HCT116 (cell line): Measurements from ENCODE around the gene FGD3. TPM values are rescaled to one million over a fixed set of nuclear protein-coding genes. Genes with fewer than 3 reads are reported as not detected.

Experiments used
- ATAC-seq: fragments of 200-7000 bp; cut with Tn5 transposase; 2 replicates; pipeline ENCODE4 v1.9.1; 2020; ENCODE audit warnings: mild to moderate bottlenecking, moderate library complexity
- BruUV-seq: library from RNA; stranded (reverse); fragments of 400-500 nt; replicated peaks from 2 replicates; lab custom pipeline; 2021; lab: Mats Ljungman, UMichigan
- CTCF ChIA-PET: fragments of 300-600 bp; sonication (Branson Sonifier 250); formaldehyde crosslinking; loops from one replicate; lab custom pipeline; 2021; ENCODE audit warnings: antibody characterized with exemption; lab: Charles Lee
- POLR2A ChIA-PET: fragments of 300-600, 350-600 bp; sonication (Branson Sonifier 250); formaldehyde crosslinking; loops from one replicate; lab custom pipeline; 2021; ENCODE audit warnings: antibody characterized with exemption; lab: Charles Lee
- RAD21 ChIA-PET, 2 experiments: fragments of 300-600 bp; sonication (Branson Sonifier 250); formaldehyde crosslinking; loops; one replicate each; lab custom pipeline; 2023; ENCODE audit warnings: low total read pairs in 2 of 2; ENCODE audit not compliant: uncharacterized antibody in 2 of 2, unreplicated experiment in 2 of 2, low non-redundant PET in 1 of 2; lab: Charles Lee
- DNase-seq: peaks from one replicate; pipeline ENCODE4 v3.0.0-alpha.2; 2010; ENCODE audit warnings: low read depth, low spot score
- H2AFZ ChIP-seq: fragments of 200-600 bp; shearing (Covaris generic), sonication (generic); 2 replicates; pipeline ENCODE4 v1.6.1; 2017; ENCODE audit warnings: low read depth, mixed run types, mixed read lengths, antibody characterized with exemption, low read length; ENCODE audit not compliant: poor library complexity, severe bottlenecking
- H3K27ac ChIP-seq: 2 replicates; pipeline ENCODE4 v1.5.1; 2012; ENCODE audit warnings: low read depth, low read length
- H3K27me3 ChIP-seq: fragments of 200-600 bp; sonication (generic); 2 replicates; pipeline ENCODE4 v1.6.1; 2016; ENCODE audit warnings: mixed run types, low read length, mixed read lengths; ENCODE audit not compliant: insufficient read depth
- H3K36me3 ChIP-seq, 2 experiments: fragments of 200-500 bp in 1 of 2; fragments of 200-600 bp in 1 of 2; sonication (Bioruptor generic) in 1 of 2; sonication (generic) in 1 of 2; 2 replicates each; pipeline versions ENCODE4 v1.5.1 to v1.6.1; 2014 to 2016; ENCODE audit warnings: low read length in 2 of 2, inconsistent platforms in 1 of 2, mixed read lengths in 1 of 2, mixed run types in 1 of 2; ENCODE audit not compliant: insufficient read depth in 2 of 2, control insufficient read depth in 1 of 2
- H3K4me1 ChIP-seq, 2 experiments: fragments of 200-600 bp in 1 of 2; sonication (generic) in 1 of 2; 2 replicates each; pipeline versions ENCODE4 v1.5.1 to v1.6.1; 2012 to 2017; ENCODE audit warnings: low read length in 2 of 2, inconsistent platforms in 1 of 2, mild to moderate bottlenecking in 1 of 2, mixed read lengths in 1 of 2, mixed run types in 1 of 2, moderate library complexity in 1 of 2; ENCODE audit not compliant: insufficient read depth in 2 of 2, control insufficient read depth in 1 of 2
- H3K4me2 ChIP-seq: fragments of 200-600 bp; sonication (generic); 2 replicates; pipeline ENCODE4 v1.6.1; 2017; ENCODE audit warnings: mixed run types, low read length, mixed read lengths
- H3K4me3 ChIP-seq, 2 experiments: fragments of 200-600 bp in 1 of 2; sonication (generic) in 1 of 2; replicated peaks in 1 of 2; 2 replicates each; pipeline ENCODE4 v1.5.1; 2011 to 2016; ENCODE audit warnings: low read length in 2 of 2, control low read depth in 1 of 2, low read depth in 1 of 2, mild to moderate bottlenecking in 1 of 2, mixed read lengths in 1 of 2, mixed run types in 1 of 2
- H3K79me2 ChIP-seq: fragments of 200-600 bp; sonication (generic); 2 replicates; pipeline ENCODE4 v1.6.1; 2017; ENCODE audit warnings: mild to moderate bottlenecking, mixed run types, low read length, moderate library complexity, mixed read lengths; ENCODE audit not compliant: insufficient read depth
- H3K9ac ChIP-seq: fragments of 200-600 bp; sonication (generic); 2 replicates; pipeline ENCODE4 v1.6.1; 2016; ENCODE audit warnings: low read length, mixed read lengths
- H3K9me2 ChIP-seq: fragments of 200-600 bp; sonication (generic), shearing (Covaris generic); 2 replicates; pipeline ENCODE4 v1.6.1; 2017; ENCODE audit warnings: mixed run types, mild to moderate bottlenecking, moderate library complexity; ENCODE audit not compliant: insufficient read depth
- H3K9me3 ChIP-seq, 2 experiments: fragments of 200-500 bp in 1 of 2; fragments of 200-600 bp in 1 of 2; sonication (Bioruptor generic) in 1 of 2; sonication (generic) in 1 of 2; 2 replicates each; pipeline ENCODE4 v1.6.1; 2014 to 2017; ENCODE audit warnings: low read length in 2 of 2, mixed read lengths in 2 of 2, inconsistent platforms in 1 of 2, low read depth in 1 of 2, mild to moderate bottlenecking in 1 of 2, mixed run types in 1 of 2, moderate library complexity in 1 of 2; ENCODE audit not compliant: control insufficient read depth in 1 of 2, insufficient read depth in 1 of 2
- H4K20me1 ChIP-seq: fragments of 200-600 bp; sonication (generic), shearing (Covaris generic); 2 replicates; pipeline ENCODE4 v1.6.1; 2017; ENCODE audit warnings: mixed run types, mild to moderate bottlenecking, moderate library complexity; ENCODE audit not compliant: insufficient read depth
- CBX3 ChIP-seq: IDR thresholded peaks from 2 replicates; pipeline ENCODE4 v1.6.1; 2012; ENCODE audit warnings: low read depth
- EGR1 ChIP-seq: IDR thresholded peaks from 2 replicates; pipeline ENCODE4 v1.6.1; 2012; ENCODE audit warnings: low read depth
- ELF1 ChIP-seq: IDR thresholded peaks from 2 replicates; pipeline ENCODE4 v1.6.1; 2012; ENCODE audit warnings: low read depth, borderline replicate concordance
- EZH2 ChIP-seq: fragments of 200-600 bp; sonication (generic); IDR thresholded peaks from 2 replicates; pipeline ENCODE4 v1.6.1; 2017; ENCODE audit warnings: antibody characterized with exemption, mixed run types
- EZH2phosphoT487 ChIP-seq: fragments of 200-600 bp; IDR thresholded peaks from 2 replicates; pipeline ENCODE4 v1.6.1; 2018; ENCODE audit warnings: antibody characterized with exemption, borderline replicate concordance
- FOSL1 ChIP-seq: IDR thresholded peaks from 2 replicates; pipeline ENCODE4 v1.6.1; 2012; ENCODE audit warnings: low read depth
- JUND ChIP-seq: IDR thresholded peaks from 2 replicates; pipeline ENCODE4 v1.6.1; 2012
- POLR2A ChIP-seq: IDR thresholded peaks from 2 replicates; pipeline ENCODE4 v1.7.0; 2011; ENCODE audit warnings: borderline replicate concordance; ENCODE audit not compliant: insufficient read depth, insufficient read length; ENCODE audit errors: extremely low read depth
- POLR2AphosphoS5 ChIP-seq: IDR thresholded peaks from 2 replicates; pipeline ENCODE4 v1.6.1; 2011; ENCODE audit warnings: mild to moderate bottlenecking, low read depth, low read length, moderate library complexity
- RAD21 ChIP-seq: IDR thresholded peaks from 2 replicates; pipeline ENCODE4 v1.6.1; 2012; ENCODE audit warnings: low read depth, mild to moderate bottlenecking
- SP1 ChIP-seq: IDR thresholded peaks from 2 replicates; pipeline ENCODE4 v1.6.1; 2012; ENCODE audit warnings: low read depth
- SRF ChIP-seq: IDR thresholded peaks from 2 replicates; pipeline ENCODE4 v1.6.1; 2012; ENCODE audit warnings: low read depth
- TCF7L2 ChIP-seq: IDR thresholded peaks from 2 replicates; pipeline ENCODE4 v1.7.0; 2011; ENCODE audit warnings: borderline replicate concordance, inconsistent platforms; ENCODE audit not compliant: insufficient read depth, insufficient read length; ENCODE audit errors: extremely low read depth
- YY1 ChIP-seq: IDR thresholded peaks from 2 replicates; pipeline ENCODE4 v1.6.1; 2011; ENCODE audit warnings: low read length, low read depth, moderate library complexity, mild to moderate bottlenecking; ENCODE audit not compliant: insufficient replicate concordance; ENCODE audit errors: extremely low read depth
- ZFX ChIP-seq: fragments of 450-650 bp; IDR thresholded peaks from 2 replicates; pipeline ENCODE4 v1.6.1; 2017
- ZNF274 ChIP-seq: fragments of 200-500 bp; sonication (Bioruptor generic); IDR thresholded peaks from 2 replicates; pipeline ENCODE4 v1.6.1; 2014; ENCODE audit warnings: mild to moderate bottlenecking, low read depth, low read length, inconsistent platforms
- intact Hi-C: fragments of 100-400 bp; cut with micrococcal nuclease; formaldehyde crosslinking; loops from 2 replicates; pipeline ENCODE4 v1.10.0; 2022
- total RNA-seq: library from RNA; stranded (reverse); gene quantifications from one replicate; pipeline ENCODE4 v1.2.1, GENCODE V29; 2021; ENCODE audit not compliant: unreplicated experiment
- TF ChIP-seq, protein P1 (sequence below): IDR thresholded peaks from 2 replicates; pipeline ENCODE4 v1.6.1; 2012
- TF ChIP-seq, protein P2 (sequence below): IDR thresholded peaks from 2 replicates; pipeline ENCODE4 v1.6.1; 2012; ENCODE audit warnings: low read depth

FGD3 gene
- total RNA-seq, 1 experiment from 2014 or later: 3.3 TPM

DNA sequence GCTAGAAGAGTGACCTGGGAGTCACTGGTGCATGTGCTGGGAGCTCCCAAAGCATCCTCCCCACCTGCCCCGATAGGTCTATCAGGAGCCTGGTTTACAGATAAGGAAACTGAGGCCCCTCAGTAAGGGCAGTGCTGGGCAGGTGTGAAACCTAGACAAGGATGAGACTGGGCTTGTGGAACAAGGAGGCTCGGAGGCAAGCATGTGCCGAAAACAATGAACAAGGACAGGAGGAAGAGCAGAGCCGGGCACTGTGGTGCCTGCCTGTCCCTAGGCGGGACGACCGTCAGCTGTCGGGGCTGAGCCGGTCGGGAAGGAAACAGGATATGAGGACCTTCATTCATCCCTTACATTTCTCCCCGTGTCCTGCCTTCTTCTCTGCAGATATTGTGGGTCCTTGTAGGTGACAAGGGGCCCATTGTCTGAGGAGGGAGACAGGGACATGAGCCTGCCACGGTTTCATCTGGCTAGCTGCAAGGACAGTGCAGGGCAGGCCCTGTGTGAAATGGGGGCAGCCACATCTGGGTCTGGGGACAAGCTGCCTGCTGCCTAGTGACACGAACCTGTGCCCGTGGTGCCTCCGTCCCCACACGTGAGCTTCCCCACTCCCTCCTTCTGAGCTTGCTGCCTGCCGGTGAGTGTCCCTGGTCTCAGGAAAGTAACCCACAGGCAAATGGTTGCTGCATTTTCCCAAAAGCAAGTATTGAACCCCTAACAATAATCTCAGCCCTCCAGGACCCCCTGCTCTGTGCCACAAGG, 18.6 kb downstream of the FGD3 start:
- H3K4me1 ChIP-seq: no peaks in the 10 kb centered on the region; a peak in 1 of 4 replicates
- RAD21 ChIA-PET: no interaction called here
- H4K20me1 ChIP-seq: no peaks in the 10 kb centered on the region
- no peaks in the 10 kb centered on the region for H3K36me3 ChIP-seq
- no TSS peak for BruUV-seq
- H3K27me3 ChIP-seq: no peaks in the 10 kb centered on the region
- ATAC-seq (no peak), DNase-seq (no peak)
- peaks cover 0 to 3% of the 10 kb centered on the region in 2 experiments; a peak in 1 of 4 replicates for H3K9me3 ChIP-seq
- H3K4me2 ChIP-seq: no peak overlapping the region
- H3K79me2 ChIP-seq: no peaks in the 10 kb centered on the region
- H3K4me3 ChIP-seq: no peak overlapping the region
- intact Hi-C loops: no loop called here
- POLR2A ChIA-PET: no interaction called here
- no peak overlapping the region for H3K27ac ChIP-seq
- CTCF ChIA-PET: no interaction called here
- H3K9me2 ChIP-seq: no peaks in the 10 kb centered on the region
- no peak overlapping the region for H3K9ac ChIP-seq
- no peak overlapping the region for H2AFZ ChIP-seq
- TF ChIP-seq EZH2phosphoT487 (no peak), ZFX (no peak), ELF1 (no peak), FOSL1 (no peak), JUND (no peak), SRF (no peak), EGR1 (no peak), POLR2AphosphoS5 (no peak), EZH2 (no peak), TCF7L2 (no peak)

DNA sequence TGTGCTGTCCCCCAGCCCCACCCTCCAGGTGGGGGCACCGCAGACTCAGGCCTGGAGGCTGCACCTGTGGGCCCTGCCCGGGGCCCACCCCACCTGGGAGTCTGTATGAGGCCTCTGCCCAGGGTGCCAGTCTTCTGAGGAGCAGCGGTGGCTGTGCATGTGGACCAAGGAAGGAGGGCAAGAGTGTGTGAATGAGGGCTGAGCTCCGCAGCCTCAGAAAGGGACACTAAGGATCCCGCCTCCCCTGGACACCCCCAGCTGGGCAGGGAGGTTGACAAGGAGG, 19.1 kb downstream of the FGD3 start:
- Histone ChIP-seq H3K9me3 (no peaks in the 10 kb centered on the region; a peak in 1 of 4 replicates), H2AFZ (no peak overlapping the region), H3K79me2 (no peaks in the 10 kb centered on the region), H4K20me1 (no peaks in the 10 kb centered on the region), H3K9ac (no peak overlapping the region), H3K27me3 (no peaks in the 10 kb centered on the region), H3K27ac (no peak overlapping the region), H3K4me1 (no peaks in the 10 kb centered on the region; a peak in 1 of 4 replicates), H3K9me2 (no peaks in the 10 kb centered on the region), H3K36me3 (no peaks in the 10 kb centered on the region), H3K4me2 (no peak overlapping the region), H3K4me3 (no peak overlapping the region)
- RAD21 ChIA-PET: no interaction called here
- CTCF ChIA-PET: no interaction called here
- no TSS peak for BruUV-seq
- POLR2A ChIA-PET: no interaction called here
- DNase-seq (no peak), ATAC-seq (no peak)
- intact Hi-C loops: no loop called here
- TF ChIP-seq, protein P1, sequence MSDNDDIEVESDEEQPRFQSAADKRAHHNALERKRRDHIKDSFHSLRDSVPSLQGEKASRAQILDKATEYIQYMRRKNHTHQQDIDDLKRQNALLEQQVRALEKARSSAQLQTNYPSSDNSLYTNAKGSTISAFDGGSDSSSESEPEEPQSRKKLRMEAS: no peak
- no peak for TF ChIP-seq FOSL1
- TF ChIP-seq POLR2A: no peak
- TF ChIP-seq ZNF274: no peak
- TF ChIP-seq, protein P2, sequence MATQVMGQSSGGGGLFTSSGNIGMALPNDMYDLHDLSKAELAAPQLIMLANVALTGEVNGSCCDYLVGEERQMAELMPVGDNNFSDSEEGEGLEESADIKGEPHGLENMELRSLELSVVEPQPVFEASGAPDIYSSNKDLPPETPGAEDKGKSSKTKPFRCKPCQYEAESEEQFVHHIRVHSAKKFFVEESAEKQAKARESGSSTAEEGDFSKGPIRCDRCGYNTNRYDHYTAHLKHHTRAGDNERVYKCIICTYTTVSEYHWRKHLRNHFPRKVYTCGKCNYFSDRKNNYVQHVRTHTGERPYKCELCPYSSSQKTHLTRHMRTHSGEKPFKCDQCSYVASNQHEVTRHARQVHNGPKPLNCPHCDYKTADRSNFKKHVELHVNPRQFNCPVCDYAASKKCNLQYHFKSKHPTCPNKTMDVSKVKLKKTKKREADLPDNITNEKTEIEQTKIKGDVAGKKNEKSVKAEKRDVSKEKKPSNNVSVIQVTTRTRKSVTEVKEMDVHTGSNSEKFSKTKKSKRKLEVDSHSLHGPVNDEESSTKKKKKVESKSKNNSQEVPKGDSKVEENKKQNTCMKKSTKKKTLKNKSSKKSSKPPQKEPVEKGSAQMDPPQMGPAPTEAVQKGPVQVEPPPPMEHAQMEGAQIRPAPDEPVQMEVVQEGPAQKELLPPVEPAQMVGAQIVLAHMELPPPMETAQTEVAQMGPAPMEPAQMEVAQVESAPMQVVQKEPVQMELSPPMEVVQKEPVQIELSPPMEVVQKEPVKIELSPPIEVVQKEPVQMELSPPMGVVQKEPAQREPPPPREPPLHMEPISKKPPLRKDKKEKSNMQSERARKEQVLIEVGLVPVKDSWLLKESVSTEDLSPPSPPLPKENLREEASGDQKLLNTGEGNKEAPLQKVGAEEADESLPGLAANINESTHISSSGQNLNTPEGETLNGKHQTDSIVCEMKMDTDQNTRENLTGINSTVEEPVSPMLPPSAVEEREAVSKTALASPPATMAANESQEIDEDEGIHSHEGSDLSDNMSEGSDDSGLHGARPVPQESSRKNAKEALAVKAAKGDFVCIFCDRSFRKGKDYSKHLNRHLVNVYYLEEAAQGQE: no peak
- TF ChIP-seq EZH2phosphoT487: no peak
- no peak for TF ChIP-seq EZH2
- no peak for TF ChIP-seq YY1
- TF ChIP-seq ZFX: no peak
- no peak for TF ChIP-seq RAD21
- TF ChIP-seq JUND: no peak
- no peak for TF ChIP-seq TCF7L2
- TF ChIP-seq CBX3: no peak
- TF ChIP-seq SP1: no peak
